Left kidney (tissue), 2 donors: ENCODE data around the gene DBF4B. TPM values are rescaled to one million over a fixed set of nuclear protein-coding genes. Genes with fewer than 3 reads are reported as not detected.
"Not testable (repeated sequence)": the region's sequence is repeated elsewhere in the genome, so short reads cannot be mapped to it uniquely, and the experiment has no call there.

Experiments
- DNase-seq: peaks from one replicate; pipeline ENCODE4 v3.0.0-alpha.2; 2013
- polyA plus RNA-seq: library from polyadenylated mRNA; unstranded; fragments of 120-200 nt; gene quantifications from one replicate; pipeline ENCODE4 v1.2.1, GENCODE V29; 2013; ENCODE audit not compliant: insufficient read length

The DBF4B gene
- polyA plus RNA-seq, 1 donor, result 21.6 TPM

- DNase-seq, result not testable (repeated sequence)
Observed at GRCh38 chr17:44726121-44726520, 17.7 kb downstream of the DBF4B start.

- DNase-seq, result no peak
Observed at GRCh38 chr17:44733753-44734152, 25.3 kb downstream of the DBF4B start.

GRCh38 chr17:44734272-44734671 is 25.8 kb downstream of the DBF4B start:
- no peak for DNase-seq

- DNase-seq, result no peak
Observed at GRCh38 chr17:44736551-44737240, 28.2 kb downstream of the DBF4B start.

GRCh38 chr17:44738214-44738906 is 29.9 kb downstream of the DBF4B start:
- DNase-seq, result no peak

GRCh38 chr17:44741316-44741715 is 32.9 kb downstream of the DBF4B start:
- DNase-seq, result no peak

- DNase-seq, result no peak
Observed at GRCh38 chr17:44745301-44745700, 36.8 kb downstream of the DBF4B start.

- not testable (repeated sequence) for DNase-seq
Observed at GRCh38 chr17:44745738-44746137, 37.3 kb downstream of the DBF4B start.

- no peak for DNase-seq
Observed at GRCh38 chr17:44747566-44747965, 39.1 kb downstream of the DBF4B start.

GRCh38 chr17:44749076-44749979 is 40.9 kb downstream of the DBF4B start:
- DNase-seq, result no peak

GRCh38 chr17:44749980-44750318 is 41.5 kb downstream of the DBF4B start:
- no peak for DNase-seq

- DNase-seq, result no peak
Observed at GRCh38 chr17:44751331-44751730, 42.9 kb downstream of the DBF4B start.

- no peak for DNase-seq
Observed at GRCh38 chr17:44751806-44752205, 43.3 kb downstream of the DBF4B start.

GRCh38 chr17:44752953-44753861 is 44.7 kb downstream of the DBF4B start:
- DNase-seq, result no peak

GRCh38 chr17:44754276-44754675 is 45.8 kb downstream of the DBF4B start:
- no peak for DNase-seq

- DNase-seq, result not testable (repeated sequence)
Observed at GRCh38 chr17:44755180-44755579, 46.7 kb downstream of the DBF4B start.

GRCh38 chr17:44757045-44757917 is 48.8 kb downstream of the DBF4B start:
- DNase-seq, result no peak

GRCh38 chr17:44757918-44758413 is 49.5 kb downstream of the DBF4B start:
- no peak for DNase-seq

- no peak for DNase-seq
Observed at GRCh38 chr17:44758414-44759085, 50.1 kb downstream of the DBF4B start, which contains the start of gene ADAM11. TSS of gene ADAM11 (plus strand) at chr17:44758988. CDS start at chr17:44759200, 212 bp downstream.
